ENCODE data around the gene MYRF.

MYRF gene

DNA sequence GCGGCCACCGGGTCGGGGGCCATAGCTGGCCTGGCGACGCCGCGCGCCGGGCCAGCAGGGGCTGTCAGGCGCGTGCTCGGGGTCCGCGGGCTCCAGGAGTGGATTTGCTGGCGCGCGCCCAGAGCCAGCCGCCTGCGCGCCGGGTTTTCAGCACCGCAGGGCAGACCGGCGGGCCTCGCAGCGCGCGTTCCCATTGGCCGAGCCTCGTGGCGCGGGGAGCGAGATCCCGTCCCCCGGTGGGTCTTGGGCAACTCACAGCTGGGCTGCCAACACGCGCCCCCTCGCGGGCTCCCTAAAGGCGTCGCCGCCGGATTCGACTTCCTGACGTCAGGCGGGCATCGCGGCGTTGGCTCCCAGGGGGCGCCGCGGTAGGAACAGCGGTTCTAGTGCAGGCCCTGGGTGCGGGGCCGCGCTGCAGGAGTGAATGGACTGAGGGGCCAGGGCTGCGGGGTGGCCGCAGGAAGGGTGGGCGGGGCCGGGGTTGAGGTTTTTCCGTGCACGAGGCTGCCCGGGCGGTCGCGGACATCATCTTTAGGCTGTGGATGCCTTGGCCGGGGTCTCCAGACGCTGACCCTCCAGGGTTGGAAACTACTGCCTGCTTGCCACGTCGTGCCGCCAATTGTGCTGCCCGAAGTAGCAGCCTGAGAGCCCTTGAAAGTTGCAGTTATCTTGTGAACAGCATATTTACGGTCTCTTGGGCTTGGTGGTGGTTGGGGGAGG is 64.5 kb downstream of the MYRF start, which contains the start of gene FADS1:
FADS1 (minus strand) TSS at position 268 of the 720 bp plus-strand sequence; CDS start at position 194, 74 bp downstream.
- TF ChIP-seq GATA1 (IDR thresholded peaks at IDR 0.05; ENCODE audit: low read depth, low read length) (no peak), POLR2A (IDR thresholded peaks at IDR 0.05; ENCODE audit: low read length) (peak; percentile 73)
- DNase-seq: peak; percentile 93 to 94

DNA sequence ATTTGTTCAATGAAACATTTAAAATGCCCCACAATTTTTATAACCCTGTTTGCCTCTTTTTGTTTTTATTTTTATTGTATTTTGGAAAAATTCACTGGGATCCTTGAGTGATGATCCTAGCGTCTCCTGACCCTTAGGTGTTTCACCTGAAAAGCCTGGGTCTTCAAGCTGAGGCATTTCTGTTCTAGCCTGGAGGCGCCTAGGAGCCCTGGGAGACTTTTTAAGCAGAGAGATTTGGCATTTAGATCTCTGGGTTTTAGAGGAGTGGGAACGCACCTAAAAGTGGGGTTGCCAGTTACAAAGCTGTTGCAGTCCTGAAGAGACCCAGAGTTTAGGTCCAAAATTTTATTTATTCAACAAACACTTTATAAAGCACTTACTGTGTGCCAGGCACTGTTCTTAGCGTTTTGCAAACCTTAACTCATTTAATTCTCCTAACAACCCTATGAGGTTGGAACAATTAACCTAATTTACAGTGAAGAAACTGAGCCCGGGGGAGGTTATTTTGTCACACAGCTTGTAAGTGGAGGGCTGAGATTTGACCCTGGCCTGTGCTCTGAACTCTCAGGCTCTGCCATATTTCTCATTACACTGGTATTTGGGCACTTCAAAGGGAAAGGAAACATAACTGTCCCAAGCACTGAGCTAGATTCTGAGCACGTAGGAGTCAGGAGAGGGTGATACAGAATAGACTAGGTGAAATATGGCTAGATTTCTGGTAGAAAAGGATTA is 65.2 kb downstream of the MYRF start:
- no peak for DNase-seq
- TF ChIP-seq GATA1 (IDR thresholded peaks at IDR 0.05; ENCODE audit: low read depth, low read length) (no peak), POLR2A (IDR thresholded peaks at IDR 0.05; ENCODE audit: low read length) (no peak)

DNA sequence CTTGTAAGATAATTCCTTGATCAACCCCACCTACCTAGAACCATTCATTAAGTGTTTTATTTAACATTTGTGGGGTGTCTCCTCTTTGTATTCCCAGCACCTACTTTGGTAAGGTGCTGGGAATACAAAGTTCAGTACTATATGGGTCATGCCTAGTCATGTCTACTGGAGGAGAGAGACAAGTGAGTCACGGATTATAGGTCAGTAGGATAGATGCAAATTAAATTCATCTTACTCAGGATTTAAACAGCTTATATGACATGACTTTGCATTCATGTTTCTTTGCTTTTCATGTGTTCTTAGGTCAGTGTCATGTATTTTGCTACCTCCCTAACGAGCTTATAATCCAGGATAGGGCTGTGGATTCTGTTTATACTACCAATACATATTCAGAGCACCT is 67.7 kb downstream of the MYRF start:
- TF ChIP-seq POLR2A (IDR thresholded peaks at IDR 0.05; ENCODE audit: low read length): no peak
- TF ChIP-seq GATA1 (IDR thresholded peaks at IDR 0.05; ENCODE audit: low read depth, low read length): no peak
- DNase-seq: peak in 1 of 2 experiments; percentile 52

DNA sequence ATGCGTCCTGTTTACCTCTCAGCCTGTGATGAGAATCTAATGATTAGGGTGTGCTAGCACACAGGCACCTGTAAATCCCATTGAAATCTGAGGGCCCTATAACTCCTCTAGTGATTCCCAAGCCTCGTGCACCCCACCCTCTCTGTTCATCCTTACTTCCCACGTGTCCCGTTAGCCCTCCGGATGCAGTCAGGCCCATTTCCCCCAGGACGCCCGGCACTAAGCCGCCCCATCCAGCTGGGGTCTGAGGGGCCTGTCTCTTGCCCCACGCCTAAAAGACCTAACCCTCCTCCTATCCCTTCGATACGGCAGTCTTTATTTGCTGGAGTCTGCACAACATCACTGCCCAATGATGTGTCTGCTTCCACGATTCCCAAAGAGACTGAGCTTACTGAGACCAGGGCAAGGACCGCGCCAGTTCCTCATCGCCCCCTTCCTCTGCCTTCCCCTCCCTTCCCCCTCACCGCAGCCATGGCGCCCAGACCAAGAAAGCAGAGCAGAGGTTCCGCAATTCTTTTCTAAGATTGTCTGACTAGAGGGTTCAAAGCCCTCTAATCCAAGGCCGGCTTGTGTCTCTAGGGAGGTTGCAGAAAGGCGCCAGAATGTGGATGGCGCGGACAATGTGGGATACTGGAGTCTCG is 74.6 kb downstream of the MYRF start:
- TF ChIP-seq POLR2A (IDR thresholded peaks at IDR 0.05; ENCODE audit: low read length): no peak
- no peak for DNase-seq

DNA sequence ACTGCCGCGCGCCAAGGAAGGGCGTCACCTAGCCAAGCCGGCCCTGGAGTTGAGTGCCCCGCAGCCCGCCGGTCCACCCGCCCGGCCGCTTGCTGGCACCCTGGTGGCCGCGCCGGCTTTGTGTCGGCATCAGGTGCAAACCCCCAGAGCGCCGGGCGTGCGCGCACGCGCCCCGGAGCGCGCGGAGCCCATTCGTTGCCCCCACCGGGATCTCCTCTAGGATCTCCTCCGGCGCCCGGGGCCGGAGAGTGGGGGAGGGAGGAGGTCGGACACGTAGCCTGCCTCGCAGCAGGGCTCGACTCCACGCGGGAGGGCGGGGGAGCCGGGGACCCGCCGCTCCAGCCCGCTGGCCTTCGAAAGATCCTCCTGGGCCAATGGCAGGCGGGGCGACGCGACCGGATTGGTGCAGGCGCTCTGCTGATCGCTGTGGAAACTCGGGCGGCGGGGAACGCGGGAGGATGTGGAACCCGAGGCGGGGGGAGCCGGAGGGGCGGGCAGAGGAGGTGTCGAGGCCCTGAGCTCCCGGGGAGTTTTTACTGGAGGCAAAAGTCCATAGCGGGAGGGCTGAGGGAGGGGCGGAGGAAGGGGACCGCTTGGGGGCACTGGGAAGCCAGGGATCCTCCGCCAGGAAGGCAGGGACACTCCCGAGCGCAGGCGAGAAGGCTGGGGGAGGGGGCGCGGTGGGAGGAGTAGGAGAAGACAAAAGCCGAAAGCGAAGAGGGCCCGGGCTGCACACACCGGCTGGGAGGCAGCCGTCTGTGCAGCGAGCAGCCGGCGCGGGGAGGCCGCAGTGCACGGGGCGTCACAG is 75.3 kb downstream of the MYRF start, which contains the start of gene FADS2:
FADS2 (plus strand) TSS at position 730 of the 808 bp plus-strand sequence. CDS start 91 bp downstream, outside the sequence.
- no peak for TF ChIP-seq GATA1 (IDR thresholded peaks at IDR 0.05; ENCODE audit: low read depth, low read length)
- TF ChIP-seq POLR2A (IDR thresholded peaks at IDR 0.05; ENCODE audit: low read length): peak; percentile 63
- peak; percentile 85 to 89 for DNase-seq

DNA sequence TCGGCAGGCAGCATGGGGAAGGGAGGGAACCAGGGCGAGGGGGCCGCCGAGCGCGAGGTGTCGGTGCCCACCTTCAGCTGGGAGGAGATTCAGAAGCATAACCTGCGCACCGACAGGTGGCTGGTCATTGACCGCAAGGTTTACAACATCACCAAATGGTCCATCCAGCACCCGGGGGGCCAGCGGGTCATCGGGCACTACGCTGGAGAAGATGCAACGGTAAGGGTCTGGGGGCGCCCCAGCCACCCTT is 75.9 kb downstream of the MYRF start:
- no peak for DNase-seq
- peak; percentile 70 for TF ChIP-seq POLR2A (IDR thresholded peaks at IDR 0.05; ENCODE audit: low read length)
- no peak for TF ChIP-seq GATA1 (IDR thresholded peaks at IDR 0.05; ENCODE audit: low read depth, low read length)

DNA sequence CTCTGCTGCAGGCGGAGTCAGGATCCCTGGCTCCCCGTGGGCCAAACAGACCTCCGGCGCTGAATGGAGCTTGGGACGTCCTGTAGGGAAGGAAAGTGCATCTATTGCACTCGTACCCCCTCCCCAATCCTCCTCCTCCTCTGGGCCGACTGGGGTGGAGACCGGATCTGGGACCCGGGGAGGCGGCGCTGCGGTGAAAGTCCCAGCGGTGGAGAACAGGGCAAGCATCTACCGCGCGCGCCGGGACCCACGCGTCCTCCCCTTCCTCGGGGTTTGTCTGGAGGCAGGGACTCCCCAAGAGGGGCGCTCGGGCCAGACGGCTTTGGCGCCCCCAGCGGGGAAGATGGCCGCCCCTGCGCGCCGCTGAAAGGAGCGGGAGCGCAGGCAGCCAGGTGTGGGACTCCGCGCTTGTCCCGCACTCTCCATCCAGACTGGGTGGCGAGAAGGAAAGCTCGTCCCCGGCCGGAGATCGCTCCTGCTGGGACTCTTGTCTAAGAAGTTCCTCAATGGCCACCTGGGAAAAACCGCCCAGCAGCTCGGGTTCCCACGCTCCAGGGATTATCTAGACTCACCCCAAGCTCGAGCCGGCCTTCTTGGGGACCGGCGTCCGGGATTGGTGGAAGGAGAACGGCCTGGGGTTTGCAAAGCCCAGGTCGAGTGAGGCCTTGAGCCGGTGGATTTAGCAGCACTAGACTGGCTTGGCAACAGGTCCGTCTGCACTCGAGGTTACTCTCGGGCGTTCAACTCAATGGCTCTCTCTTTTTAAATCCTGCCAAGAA is 76.4 kb downstream of the MYRF start:
- DNase-seq: peak; percentile 76
- no peak for TF ChIP-seq GATA1 (IDR thresholded peaks at IDR 0.05; ENCODE audit: low read depth, low read length)
- peak; percentile 8 for TF ChIP-seq POLR2A (IDR thresholded peaks at IDR 0.05; ENCODE audit: low read length)

DNA sequence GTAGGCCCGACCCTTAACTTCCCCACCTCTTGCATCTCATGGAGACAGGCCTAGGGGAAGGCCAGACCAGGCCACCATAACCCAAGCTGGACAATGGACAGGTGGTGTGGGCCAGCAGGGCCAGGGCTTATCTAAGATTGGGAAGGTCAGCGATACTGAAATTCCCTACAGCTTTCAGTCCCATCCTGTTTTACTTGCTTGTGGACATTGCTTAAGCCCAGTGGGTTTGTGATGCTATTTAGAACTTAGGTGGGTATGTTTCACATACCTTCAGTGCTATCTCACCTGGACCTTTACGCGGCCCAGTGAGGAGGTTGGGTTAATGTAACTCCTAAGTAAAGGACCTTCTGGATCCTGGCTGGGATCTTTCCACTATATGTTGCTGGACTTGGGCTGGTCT is 77.4 kb downstream of the MYRF start:
- no peak for DNase-seq
- TF ChIP-seq GATA1 (IDR thresholded peaks at IDR 0.05; ENCODE audit: low read depth, low read length) (no peak), POLR2A (IDR thresholded peaks at IDR 0.05; ENCODE audit: low read length) (peak; percentile 25)

DNA sequence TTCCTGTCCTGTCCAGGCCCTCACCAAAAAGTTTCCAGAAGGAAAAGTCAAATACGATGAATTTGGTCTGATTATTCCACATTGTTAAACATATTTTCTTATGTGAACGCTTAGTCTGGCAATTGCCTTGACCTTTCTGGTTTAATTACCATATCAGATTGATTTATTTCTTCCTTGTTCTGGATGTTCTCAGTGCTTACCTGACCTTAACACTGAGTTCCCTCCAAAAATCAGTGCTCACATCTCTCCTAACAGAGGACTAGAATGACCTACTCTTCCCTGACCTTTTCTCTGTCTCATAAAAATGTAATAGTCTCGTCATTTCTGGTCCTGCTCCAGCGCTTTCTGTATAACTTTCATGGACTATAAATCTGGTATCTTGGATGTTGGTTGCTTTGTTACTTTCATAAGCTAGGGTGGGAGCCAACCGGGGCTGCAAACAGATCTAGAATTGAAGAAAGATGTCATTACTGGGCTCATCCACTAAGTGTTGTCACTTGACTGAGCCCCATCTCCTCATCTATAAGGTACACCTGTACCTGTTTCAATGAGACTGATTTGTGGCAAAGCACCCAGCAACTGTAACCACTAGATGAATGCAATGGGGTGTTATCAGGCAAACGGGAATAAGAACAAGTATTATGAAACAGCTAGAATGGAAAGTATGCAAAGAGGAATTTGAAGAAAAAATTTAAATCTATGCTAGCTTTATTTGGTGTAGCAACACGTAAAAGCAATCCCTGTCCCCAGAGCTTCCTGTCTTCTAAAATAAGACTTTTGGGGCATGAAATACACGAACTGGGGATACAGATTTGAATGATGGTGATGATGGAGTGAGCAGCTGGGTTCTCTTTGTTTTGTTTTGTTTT is 78.0 kb downstream of the MYRF start:
- TF ChIP-seq POLR2A (IDR thresholded peaks at IDR 0.05; ENCODE audit: low read length) (peak; percentile 32), GATA1 (IDR thresholded peaks at IDR 0.05; ENCODE audit: low read depth, low read length) (no peak)
- peak in 1 of 2 experiments; percentile 23 for DNase-seq

DNA sequence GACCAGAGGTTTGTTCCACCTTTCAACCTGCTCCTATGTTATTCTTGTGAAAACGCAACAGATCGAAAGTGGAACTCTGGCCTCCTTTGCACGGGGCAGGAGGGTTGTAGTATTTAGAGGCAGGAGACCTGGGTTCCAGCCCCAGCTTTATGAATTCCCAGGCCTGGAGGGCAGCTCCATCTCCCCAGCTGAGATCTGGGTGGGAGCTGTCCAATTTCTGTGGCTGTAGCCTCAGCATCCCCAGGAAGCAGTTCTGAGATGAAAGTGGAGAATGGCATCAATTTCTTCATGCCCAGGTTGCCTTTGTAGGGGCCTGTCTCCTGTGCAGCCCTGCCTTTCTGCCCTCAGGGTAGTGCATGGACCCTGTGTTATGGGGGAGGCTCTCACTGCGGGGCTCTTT is 79.8 kb downstream of the MYRF start:
- TF ChIP-seq POLR2A (IDR thresholded peaks at IDR 0.05; ENCODE audit: low read length): no peak
- no peak for TF ChIP-seq GATA1 (IDR thresholded peaks at IDR 0.05; ENCODE audit: low read depth, low read length)

DNA sequence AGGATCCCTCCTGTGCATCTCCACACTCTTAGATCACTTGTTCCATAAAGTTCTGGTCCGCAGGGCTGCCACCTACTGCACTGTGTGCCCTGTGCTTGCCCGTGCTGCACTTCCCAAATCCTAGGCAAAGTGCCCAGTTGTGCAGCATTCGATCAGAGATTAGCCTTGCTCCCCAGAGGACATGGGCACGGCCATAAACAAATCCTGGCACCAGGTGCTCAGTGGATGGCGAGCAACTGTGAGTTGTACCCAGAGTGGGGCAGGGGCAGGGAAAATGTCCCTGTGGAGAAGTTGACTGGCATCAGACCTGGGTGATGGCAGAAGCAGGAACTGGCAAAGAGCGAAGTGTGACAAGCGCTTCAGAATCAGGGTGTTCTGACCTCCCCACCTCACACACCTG is 80.3 kb downstream of the MYRF start:
- peak; percentile 14 for TF ChIP-seq POLR2A (IDR thresholded peaks at IDR 0.05; ENCODE audit: low read length)
- no peak for TF ChIP-seq GATA1 (IDR thresholded peaks at IDR 0.05; ENCODE audit: low read depth, low read length)
- DNase-seq: no peak

More for the DNA sequence above, 79.8 kb downstream of the MYRF start:
- no peak for DNase-seq

DNA sequence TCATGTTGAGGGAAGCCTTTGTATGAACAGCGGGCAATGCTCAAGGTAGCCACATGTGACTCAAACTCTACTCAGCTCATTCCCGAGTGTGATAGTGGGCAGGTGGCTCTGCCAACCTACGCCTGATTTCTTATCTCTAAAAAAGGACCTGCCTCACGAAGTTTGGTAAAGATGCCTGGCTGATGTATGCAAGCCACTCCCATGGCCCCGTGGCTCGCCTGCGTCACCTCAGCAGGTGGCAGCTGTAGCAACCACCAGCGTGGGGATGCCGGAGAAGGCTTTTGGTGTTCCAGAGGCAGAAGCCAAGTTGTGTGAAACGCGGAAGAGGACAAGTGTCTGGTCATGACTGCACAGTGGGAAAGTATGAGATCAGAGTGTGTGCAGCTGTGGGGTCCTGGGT is 81.0 kb downstream of the MYRF start:
- TF ChIP-seq GATA1 (IDR thresholded peaks at IDR 0.05; ENCODE audit: low read depth, low read length) (no peak), POLR2A (IDR thresholded peaks at IDR 0.05; ENCODE audit: low read length) (no peak)
- DNase-seq: peak in 1 of 2 experiments; percentile 42

Data from erythroblast (primary cell).